Vagina (tissue), 2 donors: ENCODE data around the gene PGLYRP4.

ENCODE experiments used
- CTCF ChIP-seq, 3 experiments: fragments of 450-650 bp in 2 of 3; fragments of 200-600 bp in 1 of 3; sonication (generic) in 1 of 3; IDR thresholded peaks; one replicate each; pipeline ENCODE4 v1.5.1; 2017 to 2019; ENCODE audit warnings: antibody characterized with exemption in 3 of 3, mild to moderate bottlenecking in 2 of 3, moderate library complexity in 2 of 3
- POLR2AphosphoS5 ChIP-seq, 2 donors: sonication (generic); formaldehyde crosslinking; IDR thresholded peaks; one replicate each; pipeline ENCODE4 v1.9.0; 2017; ENCODE audit warnings: antibody characterized with exemption in 2 of 2, mild to moderate bottlenecking in 2 of 2, low read depth in 1 of 2; ENCODE audit not compliant: insufficient read depth in 1 of 2

GRCh38 chr1:153293851-153294250, 54.8 kb downstream of the PGLYRP4 start:
- TF ChIP-seq CTCF (IDR thresholded peaks at IDR 0.05), result no peak
- no peak for TF ChIP-seq POLR2AphosphoS5 (IDR thresholded peaks at IDR 0.05; ENCODE audit: insufficient read depth in 1 of 2, low read depth in 1 of 2)
